Cerebellar cortex (tissue), 1 donor: Measurements from ENCODE around the gene NDUFB1.

Source experiments
- DNase-seq: peaks from one replicate; pipeline ENCODE4 v3.0.0-alpha.2; 2015; ENCODE audit warnings: low spot score

Gene NDUFB1

GRCh38 chr14:92093320-92093719 is 28.2 kb downstream of the NDUFB1 start:
- DNase-seq: peak; percentile 24

- no peak for DNase-seq
Observed at GRCh38 chr14:92088494-92088893, 33.0 kb downstream of the NDUFB1 start.

- DNase-seq: no peak
Observed at GRCh38 chr14:92074555-92074954, 47.0 kb downstream of the NDUFB1 start.
